GM12878 (cell line): Measurements from ENCODE around the gene ABL1. TPM values are rescaled to one million over a fixed set of nuclear protein-coding genes. Genes with fewer than 3 reads are reported as not detected.

Experiments
- ASH2L ChIP-seq: fragments of 300-600, 200-600 bp; sonication (generic); IDR thresholded peaks from 2 replicates; pipeline ENCODE4 v1.6.1; 2017; ENCODE audit warnings: low read depth, mild to moderate bottlenecking, borderline replicate concordance
- BACH1 ChIP-seq: fragments of 450-650 bp; IDR thresholded peaks from 2 replicates; pipeline ENCODE4 v1.6.1; 2017; ENCODE audit warnings: mild to moderate bottlenecking, borderline replicate concordance
- CBFB ChIP-seq: IDR thresholded peaks from 2 replicates; pipeline ENCODE4 v1.6.1; 2016; ENCODE audit warnings: antibody characterized with exemption, low read depth
- CREM ChIP-seq: IDR thresholded peaks from 2 replicates; pipeline ENCODE4 v1.6.1; 2014; ENCODE audit warnings: antibody characterized with exemption, low read depth
- DPF2 ChIP-seq: fragments of 450-650 bp; IDR thresholded peaks from 2 replicates; pipeline ENCODE4 v1.6.1; 2017; ENCODE audit warnings: mild to moderate bottlenecking
- E2F4 ChIP-seq: IDR thresholded peaks from 2 replicates; pipeline ENCODE4 v1.6.1; 2012; ENCODE audit warnings: low read depth, low read length, improper control_type of control experiment
- EP300 ChIP-seq, 2 experiments: fragments of 150-350 bp in 1 of 2; IDR thresholded peaks; 2 replicates each; pipeline ENCODE4 v1.6.1; 2011 to 2012; ENCODE audit warnings: low read depth in 2 of 2, low read length in 2 of 2, borderline replicate concordance in 1 of 2, improper control_type of control experiment in 1 of 2, inconsistent platforms in 1 of 2; ENCODE audit not compliant: control insufficient read depth in 1 of 2
- GATAD2B ChIP-seq: fragments of 450-650 bp; conservative IDR thresholded peaks from 2 replicates; pipeline ENCODE4 v1.6.1; 2017; ENCODE audit warnings: low read depth, mild to moderate bottlenecking, moderate library complexity
- HSF1 ChIP-seq: fragments of 150-350 bp; IDR thresholded peaks from 2 replicates; pipeline ENCODE4 v1.6.1; 2014; ENCODE audit warnings: mild to moderate bottlenecking, low read depth, low read length
- IKZF2 ChIP-seq, 2 experiments: fragments of 450-650 bp; IDR thresholded peaks; 2 replicates each; pipeline ENCODE4 v1.6.1; 2017; ENCODE audit warnings: mild to moderate bottlenecking in 2 of 2, moderate library complexity in 2 of 2
- IRF3 ChIP-seq: fragments of 450-650 bp; IDR thresholded peaks from 2 replicates; pipeline ENCODE4 v1.6.1; 2014; ENCODE audit warnings: mild to moderate bottlenecking
- IRF4 ChIP-seq: IDR thresholded peaks from 2 replicates; pipeline ENCODE4 v1.6.1; 2011; ENCODE audit warnings: low read depth, low read length
- JUND ChIP-seq: IDR thresholded peaks from 2 replicates; pipeline ENCODE4 v1.6.1; 2012; ENCODE audit warnings: low read depth, mild to moderate bottlenecking, low read length, improper control_type of control experiment, moderate library complexity
- MEF2B ChIP-seq: fragments of 450-650 bp; IDR thresholded peaks from 2 replicates; pipeline ENCODE4 v1.6.1; 2018; ENCODE audit warnings: mild to moderate bottlenecking, moderate library complexity; ENCODE audit not compliant: partially characterized antibody, poor library complexity, severe bottlenecking
- MTA3 ChIP-seq: IDR thresholded peaks from 2 replicates; pipeline ENCODE4 v1.6.1; 2012; ENCODE audit warnings: low read length, inconsistent platforms, borderline replicate concordance
- NBN ChIP-seq: fragments of 450-650 bp; IDR thresholded peaks from 2 replicates; pipeline ENCODE4 v1.6.1; 2016
- NFIC ChIP-seq: IDR thresholded peaks from 2 replicates; pipeline ENCODE4 v1.6.1; 2012; ENCODE audit warnings: low read depth, mild to moderate bottlenecking, inconsistent platforms, low read length, moderate library complexity
- NR2F1 ChIP-seq: fragments of 450-650 bp; conservative IDR thresholded peaks from 2 replicates; pipeline ENCODE4 v1.6.1; 2017; ENCODE audit warnings: mild to moderate bottlenecking
- PAX5 ChIP-seq: IDR thresholded peaks from 2 replicates; pipeline ENCODE4 v1.6.1; 2011; ENCODE audit warnings: low read depth, low read length, borderline replicate concordance
- RELA ChIP-seq: fragments of 450-650 bp; IDR thresholded peaks from 2 replicates; pipeline ENCODE4 v1.8.0; 2014; ENCODE audit warnings: borderline replicate concordance; ENCODE audit not compliant: partially characterized antibody
- SMC3 ChIP-seq: IDR thresholded peaks from 2 replicates; pipeline ENCODE4 v1.6.1; 2011; ENCODE audit warnings: low read length, improper control_type of control experiment, borderline replicate concordance
- TBL1XR1 ChIP-seq: IDR thresholded peaks from 2 replicates; pipeline ENCODE4 v1.6.1; 2012; ENCODE audit warnings: low read depth, low read length, improper control_type of control experiment
- TCF12 ChIP-seq: IDR thresholded peaks from 2 replicates; pipeline ENCODE4 v1.6.1; 2011; ENCODE audit warnings: low read depth, mild to moderate bottlenecking, low read length
- TCF3 ChIP-seq: IDR thresholded peaks from 2 replicates; pipeline ENCODE4 v1.6.1; 2012; ENCODE audit warnings: low read depth, mild to moderate bottlenecking, low read length, borderline replicate concordance; ENCODE audit not compliant: insufficient read depth
- WRNIP1 ChIP-seq: IDR thresholded peaks from 2 replicates; pipeline ENCODE4 v1.6.1; 2011; ENCODE audit warnings: low read depth, low read length, improper control_type of control experiment, borderline replicate concordance
- ZNF24 ChIP-seq: fragments of 450-650 bp; IDR thresholded peaks from 2 replicates; pipeline ENCODE4 v1.6.1; 2017; ENCODE audit warnings: antibody characterized with exemption, mild to moderate bottlenecking
- ZZZ3 ChIP-seq: IDR thresholded peaks from 2 replicates; pipeline ENCODE4 v1.6.1; 2011; ENCODE audit warnings: low read depth; ENCODE audit not compliant: control insufficient read depth, insufficient read length
- polyA plus RNA-seq, 11 experiments: library from polyadenylated mRNA; depleted of rRNA in 4 of 11; unstranded in 6 of 11; stranded (reverse) in 5 of 11; fragments of >200 nt; fragmentation: Nextera tagmentation in 4 of 11; fragmentation: Illumina TruSeq in 1 of 11; extraction: Ambion mirVana in 4 of 11; extraction: Trizol in 1 of 11; gene quantifications; 1 replicate in 1 of 11; 2 replicates in 10 of 11; pipeline versions ENCODE4 v1.2.1 to v1.2.3, GENCODE V29; 2011 to 2016; ENCODE audit warnings: inconsistent platforms in 2 of 11, missing spikeins in 2 of 11, low read depth in 1 of 11
- total RNA-seq, 4 experiments: library from RNA; depleted of rRNA in 3 of 4; stranded (reverse); fragments of >200 nt in 3 of 4; fragmentation: Illumina TruSeq in 1 of 4; extraction: Trizol in 1 of 4; gene quantifications; 2 replicates each; pipeline versions ENCODE4 v1.2.1 to v1.2.3, GENCODE V29; 2013 to 2021

ABL1 gene
- total and polyA plus RNA-seq, 10 of the 15 experiments (the other 5 are each of a cell fraction or from before 2014, with no cell fraction given): 0.79 to 51.5 (median 16.3) TPM

GRCh38 chr9:130927995-130928900 is 93.2 kb downstream of the ABL1 start (continued):
- TF ChIP-seq IRF3 (no peak), TCF3 (no peak), NBN (0 out of 2 replicates have a peak, but pooled peaks have one; percentile 60), WRNIP1 (no peak), TCF12 (0 out of 2 replicates have a peak, but pooled peaks have one; percentile 28), JUND (peak; percentile 79), MEF2B (peak; percentile 87), NR2F1 (0 out of 2 replicates have a peak, but pooled peaks have one; percentile 41), CBFB (0 out of 2 replicates have a peak, but pooled peaks have one; percentile 30), RELA (peak; percentile 5), ZNF24 (no peak), GATAD2B (peak; percentile 81; the same call in 1 of the 2 replicates), HSF1 (no peak), PAX5 (peak; percentile 86), DPF2 (peak; percentile 94), CREM (peak; percentile 61), IRF4 (peak; percentile 89), E2F4 (no peak), ZZZ3 (no peak), IKZF2 (IDR thresholded peaks at IDR 0.05) (peak; percentile 96), TBL1XR1 (no peak), MTA3 (peak; percentile 38; the same call in 1 of the 2 replicates), NFIC (peak; percentile 76), EP300 (IDR thresholded peaks at IDR 0.05; ENCODE audit: borderline replicate concordance in 1 of 2, control insufficient read depth in 1 of 2, low read depth in 2 of 2, low read length in 2 of 2) (peak in 1 of 2 experiments; percentile 73; a peak in 3 of 4 replicates), BACH1 (peak; percentile 25; the same call in 1 of the 2 replicates), SMC3 (no peak), ASH2L (no peak)
